GM21576 (cell line): ENCODE measurements around the gene HOMEZ.
"Not testable (repeated sequence)": the region's sequence is repeated elsewhere in the genome, so short reads cannot be mapped to it uniquely, and the experiment has no call there.

Experiments used
- ATAC-seq: cut with Tn5 transposase; IDR thresholded peaks from one replicate; pipeline ENCODE4 v1.9.1; 2021; ENCODE audit warnings: mild to moderate bottlenecking, moderate library complexity; ENCODE audit not compliant: unreplicated experiment

HOMEZ gene

GRCh38 chr14:23285530-23286019, 357 bp downstream of the HOMEZ start:
- peak; percentile 19 for ATAC-seq

- ATAC-seq, result no peak
Measured at GRCh38 chr14:23284654-23285529, 1.0 kb downstream of the HOMEZ start.

- ATAC-seq, result no peak
Measured at GRCh38 chr14:23281247-23281646, 4.7 kb downstream of the HOMEZ start.

GRCh38 chr14:23277928-23278327, 8.0 kb downstream of the HOMEZ start:
- ATAC-seq, result not testable (repeated sequence)

- ATAC-seq, result no peak
Measured at GRCh38 chr14:23277189-23277588, 8.7 kb downstream of the HOMEZ start.

- no peak for ATAC-seq
Measured at GRCh38 chr14:23275412-23275811, 10.5 kb downstream of the HOMEZ start.

GRCh38 chr14:23269193-23269592, 16.7 kb downstream of the HOMEZ start:
- ATAC-seq, result no peak

GRCh38 chr14:23260849-23261248, 25.1 kb downstream of the HOMEZ start:
- ATAC-seq, result not testable (repeated sequence)

GRCh38 chr14:23259426-23259825, 26.5 kb downstream of the HOMEZ start:
- ATAC-seq, result no peak

- no peak for ATAC-seq
Measured at GRCh38 chr14:23258256-23258655, 27.7 kb downstream of the HOMEZ start.

GRCh38 chr14:23252420-23253333, 33.3 kb downstream of the HOMEZ start:
- no peak for ATAC-seq

- ATAC-seq, result no peak
Measured at GRCh38 chr14:23252006-23252405, 33.9 kb downstream of the HOMEZ start.

- no peak for ATAC-seq
Measured at GRCh38 chr14:23249824-23250223, 36.1 kb downstream of the HOMEZ start.

- no peak for ATAC-seq
Measured at GRCh38 chr14:23248601-23249000, 37.3 kb downstream of the HOMEZ start.

GRCh38 chr14:23245282-23245681, 40.6 kb downstream of the HOMEZ start:
- ATAC-seq, result no peak

- no peak for ATAC-seq
Measured at GRCh38 chr14:23243066-23243465, 42.9 kb downstream of the HOMEZ start.

GRCh38 chr14:23242076-23242475, 43.9 kb downstream of the HOMEZ start:
- no peak for ATAC-seq

- not testable (repeated sequence) for ATAC-seq
Measured at GRCh38 chr14:23241061-23241715, 44.7 kb downstream of the HOMEZ start.

GRCh38 chr14:23240661-23241060, 45.3 kb downstream of the HOMEZ start:
- ATAC-seq, result no peak

- ATAC-seq, result peak; percentile 75
Measured at GRCh38 chr14:23237772-23238594, 47.9 kb downstream of the HOMEZ start, which contains the start of gene RNF212B. RNF212B (plus strand) TSS chr14:23237936; CDS start chr14:23240346, 2,410 bp downstream.
